ENCODE results near the gene GMPPB.
"Not testable (repeated sequence)": the region's sequence is repeated elsewhere in the genome, so short reads cannot be mapped to it uniquely, and the experiment has no call there.

The GMPPB gene

GRCh38 chr3:49723628-49724551 is at the start of gene GMPPB:
GMPPB (minus strand) TSS chr3:49723951; CDS start chr3:49723726, 225 bp downstream.
- DNase-seq (ENCODE audit: low read depth, low spot score), result peak; percentile 99

GRCh38 chr3:49772703-49773102 is 49.0 kb upstream of the GMPPB start:
- DNase-seq (ENCODE audit: low read depth, low spot score), result no peak

GRCh38 chr3:49771340-49771938 is 47.7 kb upstream of the GMPPB start:
- DNase-seq (ENCODE audit: low read depth, low spot score), result no peak

- DNase-seq (ENCODE audit: low read depth, low spot score), result no peak
Observed at GRCh38 chr3:49769926-49770325, 46.2 kb upstream of the GMPPB start.

GRCh38 chr3:49769286-49769915 is 45.6 kb upstream of the GMPPB start:
- DNase-seq (ENCODE audit: low read depth, low spot score), result no peak

- no peak for DNase-seq (ENCODE audit: low read depth, low spot score)
Observed at GRCh38 chr3:49763981-49764380, 40.2 kb upstream of the GMPPB start.

- DNase-seq (ENCODE audit: low read depth, low spot score), result no peak
Observed at GRCh38 chr3:49761661-49762060, 37.9 kb upstream of the GMPPB start.

GRCh38 chr3:49759226-49759625 is 35.5 kb upstream of the GMPPB start:
- DNase-seq (ENCODE audit: low read depth, low spot score), result no peak

GRCh38 chr3:49757197-49757596 is 33.4 kb upstream of the GMPPB start:
- DNase-seq (ENCODE audit: low read depth, low spot score), result no peak

- DNase-seq (ENCODE audit: low read depth, low spot score), result no peak
Observed at GRCh38 chr3:49756036-49756435, 32.3 kb upstream of the GMPPB start.

GRCh38 chr3:49754536-49754935 is 30.8 kb upstream of the GMPPB start:
- DNase-seq (ENCODE audit: low read depth, low spot score), result no peak

GRCh38 chr3:49751501-49751900 is 27.8 kb upstream of the GMPPB start:
- no peak for DNase-seq (ENCODE audit: low read depth, low spot score)

GRCh38 chr3:49750056-49750455 is 26.3 kb upstream of the GMPPB start:
- peak; percentile 11 for DNase-seq (ENCODE audit: low read depth, low spot score)

- not testable (repeated sequence) for DNase-seq (ENCODE audit: low read depth, low spot score)
Observed at GRCh38 chr3:49748874-49749273, 25.1 kb upstream of the GMPPB start.

GRCh38 chr3:49747792-49748480 is 24.2 kb upstream of the GMPPB start:
- peak; percentile 86 for DNase-seq (ENCODE audit: low read depth, low spot score)

- peak; percentile 92 for DNase-seq (ENCODE audit: low read depth, low spot score)
Observed at GRCh38 chr3:49745986-49746385, 22.2 kb upstream of the GMPPB start.

- DNase-seq (ENCODE audit: low read depth, low spot score), result no peak
Observed at GRCh38 chr3:49740427-49740826, 16.7 kb upstream of the GMPPB start.

GRCh38 chr3:49738067-49738713 is 14.4 kb upstream of the GMPPB start:
- DNase-seq (ENCODE audit: low read depth, low spot score), result no peak

GRCh38 chr3:49734752-49735151 is 11.0 kb upstream of the GMPPB start:
- no peak for DNase-seq (ENCODE audit: low read depth, low spot score)

- no peak for DNase-seq (ENCODE audit: low read depth, low spot score)
Observed at GRCh38 chr3:49733551-49733950, 9.8 kb upstream of the GMPPB start.

GRCh38 chr3:49732597-49732996 is 8.8 kb upstream of the GMPPB start:
- DNase-seq (ENCODE audit: low read depth, low spot score), result no peak
